Measurements from ENCODE around the gene RGS6.

The RGS6 gene

DNA sequence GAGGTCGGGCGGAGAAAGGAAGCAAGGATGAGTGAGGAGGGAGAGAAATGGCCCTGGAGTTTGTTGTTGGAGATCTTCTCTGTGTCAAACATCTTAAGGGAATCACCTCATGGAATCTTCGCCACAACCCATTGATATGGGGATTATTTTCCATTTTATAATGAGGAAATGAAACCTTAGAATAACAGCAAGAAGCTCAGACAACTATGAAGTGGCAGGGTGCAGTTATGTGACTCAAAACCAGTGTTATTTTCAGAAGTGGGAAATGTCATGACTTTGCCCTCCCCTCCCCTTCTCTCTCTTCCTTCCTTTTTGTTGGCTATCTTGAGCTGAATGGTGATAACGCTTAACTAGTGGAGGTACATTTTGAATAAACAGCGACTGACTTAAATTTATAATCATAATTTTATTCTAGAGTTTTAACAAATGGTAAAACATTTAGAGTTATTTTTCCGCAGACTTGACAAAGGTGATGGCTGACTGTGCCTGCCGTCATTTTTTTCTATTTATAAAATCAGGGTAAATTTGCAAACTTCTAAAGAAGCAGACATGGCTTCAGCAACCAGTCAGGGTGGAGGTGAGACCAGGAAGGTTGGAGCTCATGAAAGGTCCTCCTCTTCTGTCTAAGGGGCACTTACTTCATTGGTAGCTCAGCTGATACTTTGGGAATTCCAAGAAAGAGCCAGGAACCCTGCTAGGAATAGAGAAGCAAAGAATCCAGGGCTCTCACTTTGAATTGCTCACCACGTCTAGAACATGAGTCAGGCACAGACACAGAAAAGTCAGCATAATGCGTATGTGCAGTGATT lies 232.4 kb downstream of the RGS6 start:
- no peak for DNase-seq (ENCODE audit: low read depth in 2 of 2)

DNA sequence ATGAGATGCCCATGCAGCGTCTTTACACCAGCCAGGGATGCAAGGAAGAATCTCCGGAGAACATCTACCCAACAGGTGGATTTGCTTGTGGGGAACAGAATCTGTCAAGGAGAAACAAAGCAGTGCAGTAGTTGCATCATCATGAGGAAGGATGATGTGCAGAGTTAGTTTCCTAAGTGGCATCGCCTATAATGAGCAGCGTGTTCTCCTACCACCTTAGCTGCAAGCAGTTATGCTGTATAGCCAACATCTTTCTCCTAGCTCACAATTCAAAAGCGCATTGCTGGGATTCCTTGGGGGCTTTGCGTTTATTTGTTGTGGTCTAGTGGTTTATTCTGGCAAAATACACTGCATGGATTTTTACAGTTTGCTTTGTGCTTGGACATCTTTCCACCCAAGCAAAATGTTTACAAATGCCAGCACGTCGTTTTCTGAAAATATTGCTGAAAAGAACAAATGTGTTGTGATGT lies 233.0 kb downstream of the RGS6 start:
- DNase-seq (ENCODE audit: low read depth in 2 of 2) = no peak

DNA sequence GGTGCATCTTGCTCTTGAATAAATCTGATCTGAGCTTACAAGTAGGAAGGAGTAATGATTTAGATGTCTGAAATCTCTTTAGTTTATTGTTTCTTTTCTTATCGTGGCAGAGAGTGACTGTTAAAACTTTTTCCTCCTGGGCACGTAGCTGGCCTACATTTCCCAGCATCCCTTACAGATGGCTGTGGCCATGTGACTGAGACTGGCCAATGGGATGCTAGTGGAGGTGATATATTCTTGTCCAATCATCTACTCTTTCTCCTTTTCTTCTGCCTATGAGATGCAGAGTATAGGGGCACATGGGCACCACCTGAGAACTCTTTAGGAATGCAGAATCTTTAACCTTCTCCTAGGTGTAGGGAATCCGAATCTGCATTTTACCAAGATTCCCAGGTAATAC lies 237.3 kb downstream of the RGS6 start:
- no peak for DNase-seq (ENCODE audit: low read depth in 2 of 2)

DNA sequence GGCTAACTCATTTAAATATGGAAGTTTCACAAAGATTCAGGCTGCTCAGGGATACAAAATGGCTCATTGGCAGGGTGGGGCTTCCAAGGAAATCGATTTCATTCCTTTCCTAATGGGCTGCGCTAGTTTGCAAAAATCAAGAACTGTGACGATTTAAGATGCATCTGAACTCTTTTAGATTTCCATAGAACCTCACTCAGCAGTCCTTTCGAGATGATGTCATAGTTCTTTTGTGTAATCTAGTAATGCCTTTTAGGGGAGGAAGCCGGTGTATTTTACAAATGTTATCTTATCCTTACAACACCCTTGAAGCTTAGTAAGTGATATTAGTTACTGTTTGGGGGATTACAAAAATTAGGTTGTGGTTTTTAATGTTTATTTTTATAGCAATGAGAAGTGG lies 239.8 kb downstream of the RGS6 start:
- no peak for DNase-seq (ENCODE audit: low read depth in 2 of 2)

DNA sequence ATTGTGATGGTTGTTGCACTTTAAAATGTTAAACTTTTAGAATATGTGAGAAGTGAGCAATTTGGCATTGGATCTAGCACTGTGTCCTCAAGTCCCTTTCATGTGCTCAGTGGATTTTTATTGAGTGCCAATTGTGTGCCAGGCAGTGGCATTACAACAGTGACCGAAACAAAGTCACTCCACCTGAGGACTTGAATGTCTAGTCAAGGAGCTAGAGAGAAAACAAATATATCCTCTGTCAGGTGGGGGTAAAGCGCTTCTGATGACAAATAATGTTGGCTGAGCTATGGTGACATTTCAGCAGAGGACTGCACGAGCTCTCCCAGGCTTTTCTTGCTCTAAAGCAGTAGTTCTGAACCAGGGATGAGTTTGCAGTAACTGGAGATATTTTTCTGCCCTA lies 240.4 kb downstream of the RGS6 start:
- no peak for DNase-seq (ENCODE audit: low read depth in 2 of 2)

DNA sequence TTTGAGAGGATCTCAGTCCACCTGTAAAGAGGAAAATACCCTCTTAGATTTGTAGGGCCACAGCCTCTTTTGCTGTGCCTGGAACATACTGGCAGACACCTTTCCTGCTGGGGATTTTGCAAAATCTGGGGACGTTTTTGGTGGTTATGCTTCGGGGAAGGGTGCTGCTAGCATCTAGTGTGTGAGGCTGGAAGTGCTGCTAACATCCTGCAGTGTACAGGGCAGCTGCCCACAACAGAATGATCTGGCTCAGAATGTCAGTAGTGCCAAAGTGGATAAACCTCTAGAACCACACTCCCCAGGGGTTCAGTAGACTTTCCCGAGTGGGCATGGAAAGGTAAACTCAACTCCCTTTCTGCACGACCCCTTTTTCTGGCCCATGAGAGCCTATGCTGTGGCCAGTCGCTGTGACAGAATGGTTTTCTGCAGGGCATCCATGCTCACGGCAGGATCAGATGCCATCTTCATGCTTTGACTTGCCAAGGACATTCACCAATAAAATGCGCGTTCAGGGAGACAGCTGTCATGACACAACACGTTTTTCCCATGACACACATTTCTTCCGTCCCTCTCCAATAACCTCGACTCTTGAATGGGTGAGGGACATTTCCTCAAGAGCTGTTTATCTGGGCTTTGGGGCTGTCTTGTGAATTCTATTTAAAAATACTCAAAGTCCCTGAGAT lies 240.9 kb downstream of the RGS6 start:
- DNase-seq (ENCODE audit: low read depth in 2 of 2) = no peak

DNA sequence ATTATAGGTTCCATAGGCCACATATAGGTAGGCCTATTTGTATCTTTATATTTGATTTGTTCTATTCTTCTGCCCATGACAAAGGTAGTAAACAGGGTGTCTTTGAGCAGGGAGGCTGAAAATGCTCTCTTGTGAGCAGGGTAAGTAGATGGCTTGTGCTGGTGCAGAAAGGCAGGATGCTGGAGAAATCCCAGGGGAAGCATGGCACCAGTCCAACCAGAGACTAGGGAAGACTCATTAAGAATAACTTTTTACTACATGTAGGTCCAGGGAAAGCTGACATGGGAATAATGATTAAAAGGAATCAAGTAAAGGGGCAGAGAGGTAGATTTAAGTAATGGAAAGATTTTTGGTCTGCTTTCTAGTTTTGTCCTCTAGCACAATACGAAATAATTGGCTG lies 245.0 kb downstream of the RGS6 start:
- DNase-seq (ENCODE audit: low read depth in 2 of 2) = no peak

DNA sequence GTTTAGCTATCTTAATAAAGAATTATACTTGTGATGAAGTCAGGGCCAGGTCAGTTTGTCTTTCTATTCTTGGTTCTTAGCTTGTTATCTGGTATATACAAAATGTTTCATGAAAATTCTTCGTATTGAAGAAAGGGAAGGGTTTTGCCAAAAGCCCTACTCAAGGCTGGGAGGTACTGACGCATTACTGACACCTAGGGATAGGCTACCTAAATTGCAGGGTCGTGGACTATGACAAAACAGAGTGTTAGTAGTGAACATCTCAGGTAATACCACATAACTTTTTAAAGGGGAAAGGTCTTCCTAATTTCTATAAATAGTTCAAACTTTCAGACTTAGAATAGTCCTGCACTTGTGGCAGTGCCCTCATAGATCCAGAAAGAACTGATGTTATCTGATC lies 246.3 kb downstream of the RGS6 start:
- DNase-seq (ENCODE audit: low read depth in 2 of 2) = no peak

DNA sequence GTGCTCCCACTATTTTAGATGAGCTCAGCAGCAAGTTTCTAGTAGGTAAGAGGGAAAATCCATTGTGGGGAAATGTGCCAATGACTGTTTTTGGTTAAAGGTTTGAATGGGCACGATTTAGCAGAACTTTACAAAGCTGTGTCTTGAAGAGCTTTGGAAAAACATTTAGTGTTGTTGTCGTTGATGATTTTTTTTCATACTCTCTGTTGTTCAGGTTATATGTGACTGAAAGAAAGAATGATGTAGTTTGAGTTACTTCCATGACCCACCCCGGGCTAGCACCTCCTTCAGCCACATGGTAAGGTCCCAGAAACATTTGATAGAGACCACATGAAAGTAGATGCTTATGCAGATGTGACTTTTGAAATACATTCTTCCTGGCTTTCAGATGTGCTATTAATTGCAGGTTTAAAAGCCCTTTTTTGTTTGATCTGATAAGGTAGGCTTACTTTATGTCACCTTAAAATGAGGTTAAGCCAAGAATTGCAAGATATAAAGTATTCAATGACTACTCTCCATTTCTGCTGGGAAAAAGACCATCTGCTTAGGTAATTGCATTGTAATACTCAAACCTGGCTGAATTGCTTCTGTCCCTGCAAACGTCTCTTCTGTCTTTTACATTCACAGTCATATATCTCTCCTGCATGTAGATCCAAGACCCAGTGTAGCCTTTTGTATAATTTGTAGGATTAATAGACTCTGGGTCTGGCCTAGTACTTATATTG lies 250.6 kb downstream of the RGS6 start:
- no peak for DNase-seq (ENCODE audit: low read depth in 2 of 2)

DNA sequence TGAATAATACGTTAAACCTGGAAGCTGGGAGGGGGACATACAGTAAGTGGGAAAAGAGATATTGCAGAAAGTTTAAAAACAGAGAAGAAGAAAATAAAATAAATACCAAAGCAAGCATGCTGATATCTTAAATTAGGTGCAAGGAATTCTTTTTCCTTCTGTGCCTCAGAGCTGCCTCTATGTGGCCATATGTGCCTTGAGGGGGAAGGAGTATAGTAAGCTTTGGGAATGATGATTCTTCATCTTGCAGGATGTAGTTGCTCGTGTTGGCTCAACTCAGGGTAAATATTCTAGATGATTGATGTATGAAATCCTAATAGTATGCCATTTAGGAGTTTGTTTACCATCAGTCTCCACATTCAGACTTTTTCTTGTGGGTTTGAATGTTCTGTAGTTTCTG lies 251.4 kb downstream of the RGS6 start:
- no peak for DNase-seq (ENCODE audit: low read depth in 2 of 2)

DNA sequence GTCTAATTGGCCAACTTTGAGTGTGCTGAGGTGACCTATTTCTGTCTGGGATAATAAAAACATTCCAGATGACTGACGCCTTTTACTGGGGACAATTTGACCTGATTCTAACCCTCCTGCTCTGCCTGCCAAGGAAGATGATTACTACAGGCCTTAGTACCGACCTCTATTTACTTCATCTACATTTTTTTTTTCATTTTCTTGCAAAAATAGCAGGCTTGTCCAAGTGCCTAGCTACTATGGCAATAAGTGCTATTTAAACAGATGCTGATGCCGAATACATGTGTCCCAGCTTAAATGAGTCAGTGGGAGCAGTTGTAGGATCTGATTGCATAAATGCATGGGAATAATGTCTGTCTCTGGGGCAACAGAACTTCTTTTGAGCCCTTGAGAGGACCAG lies 254.3 kb downstream of the RGS6 start:
- no peak for DNase-seq (ENCODE audit: low read depth in 2 of 2)

DNA sequence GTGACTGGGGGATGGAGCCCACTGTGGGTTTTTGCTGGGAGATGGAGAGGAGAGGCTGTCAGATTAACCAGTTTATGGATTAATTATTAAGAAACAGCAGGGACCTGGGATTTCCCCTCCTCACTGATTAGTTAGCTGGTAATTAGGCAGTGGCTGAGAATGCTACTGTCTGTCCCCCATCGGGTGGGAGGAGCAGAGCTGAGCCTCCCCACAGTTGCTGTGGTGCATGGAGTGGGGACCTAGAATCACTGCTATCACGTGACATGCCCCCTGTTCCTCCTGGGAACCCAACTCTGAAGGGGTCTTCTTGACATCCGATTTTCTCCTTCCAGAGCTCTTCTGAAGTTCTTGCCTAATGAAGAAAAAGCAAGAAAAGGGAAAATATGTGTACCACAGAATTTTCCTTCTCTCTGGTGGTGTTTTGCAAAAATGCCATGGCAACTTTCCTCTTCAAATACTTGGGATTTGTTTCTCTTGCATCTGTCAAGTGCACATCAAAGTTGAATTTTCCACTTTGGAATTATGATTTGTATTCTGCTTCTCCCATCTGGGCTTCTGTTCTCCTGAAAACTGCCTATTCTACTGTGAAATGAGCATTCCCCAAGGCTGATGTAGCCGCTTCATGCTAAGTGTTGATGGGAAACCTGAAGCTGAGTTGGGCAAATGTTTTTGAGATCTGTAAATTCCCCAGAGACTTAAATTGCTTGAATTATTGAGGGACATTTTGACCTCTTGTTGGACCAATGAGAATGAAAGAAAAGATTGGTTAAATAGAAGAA lies 264.2 kb downstream of the RGS6 start:
- no peak for DNase-seq (ENCODE audit: low read depth in 2 of 2)

DNA sequence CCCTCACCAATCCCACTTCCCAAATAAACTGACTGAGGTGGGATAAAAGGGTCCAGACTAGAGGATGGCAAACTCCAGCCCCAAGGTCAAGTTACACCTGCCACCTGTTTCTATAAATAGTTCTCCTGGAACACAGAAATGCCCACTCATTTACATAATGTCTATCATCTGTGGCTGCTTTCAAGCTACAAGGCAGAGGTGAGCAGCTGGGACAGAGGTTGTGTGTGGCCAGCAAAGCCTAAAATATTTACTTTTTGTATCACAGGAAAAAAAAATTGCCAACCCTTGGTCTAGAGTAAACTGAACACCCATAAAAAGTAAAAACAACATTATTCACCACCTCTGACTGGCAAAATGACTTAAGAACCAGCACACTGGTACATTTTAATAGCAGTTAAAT lies 269.4 kb downstream of the RGS6 start:
- no peak for DNase-seq (ENCODE audit: low read depth in 2 of 2)

DNA sequence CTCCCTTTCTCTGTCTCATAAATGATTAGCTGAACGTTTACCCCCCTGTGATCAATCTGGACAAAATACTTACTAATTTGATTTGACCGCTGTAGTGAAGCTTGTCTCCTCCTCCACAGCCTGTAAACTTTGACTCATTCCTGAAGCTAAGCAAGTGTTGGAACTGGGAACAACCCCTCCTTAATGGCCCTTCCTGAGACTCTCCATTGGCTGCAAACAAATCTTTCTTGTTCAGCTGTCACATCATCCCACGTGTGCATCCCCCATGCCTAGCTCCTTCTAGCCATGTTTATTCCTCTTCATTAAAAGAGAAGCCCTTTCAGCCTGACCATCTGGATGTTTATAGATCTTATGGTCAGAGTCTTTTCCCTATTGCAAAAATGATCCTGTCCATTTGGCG lies 281.2 kb downstream of the RGS6 start:
- DNase-seq (ENCODE audit: low read depth in 2 of 2) = no peak

DNA sequence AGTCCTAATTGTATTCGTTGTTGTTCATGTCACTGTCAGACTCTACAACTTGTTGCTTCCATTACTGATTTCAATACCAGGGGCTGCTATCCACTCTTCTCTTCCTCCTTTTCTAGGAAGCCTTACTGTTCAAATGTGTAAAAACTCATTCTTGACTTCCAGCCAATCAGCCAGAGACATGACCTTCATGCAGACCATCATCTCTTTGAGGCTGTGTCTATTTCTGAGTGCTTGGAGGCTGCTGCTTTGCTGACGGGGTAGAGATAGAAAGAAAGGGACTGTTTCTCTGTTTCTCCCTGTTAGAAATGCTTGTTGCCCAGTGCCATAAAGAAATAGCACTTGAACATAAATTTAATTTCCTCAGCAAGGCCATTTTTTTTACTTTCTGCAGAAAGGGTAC lies 282.9 kb downstream of the RGS6 start:
- no peak for DNase-seq (ENCODE audit: low read depth in 2 of 2)

DNA sequence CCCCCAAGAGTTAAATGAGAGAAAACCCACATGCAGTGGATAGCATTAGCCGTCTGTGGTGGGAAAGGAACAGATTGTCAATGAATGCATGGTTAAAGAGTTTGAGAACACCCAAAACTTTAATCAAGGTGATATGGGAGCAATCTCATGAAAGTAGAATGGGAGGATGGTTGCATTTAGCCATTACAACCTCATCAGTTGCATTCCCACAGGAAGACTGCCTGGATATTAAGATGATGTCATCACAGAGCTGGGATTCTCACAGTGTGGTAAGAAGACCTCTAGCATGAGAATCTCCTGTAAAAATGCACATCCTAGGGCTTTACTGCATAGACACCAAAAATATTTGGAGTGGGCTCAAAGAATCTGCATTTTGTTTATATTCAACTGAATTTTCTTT lies 284.9 kb downstream of the RGS6 start:
- no peak for DNase-seq (ENCODE audit: low read depth in 2 of 2)

DNA sequence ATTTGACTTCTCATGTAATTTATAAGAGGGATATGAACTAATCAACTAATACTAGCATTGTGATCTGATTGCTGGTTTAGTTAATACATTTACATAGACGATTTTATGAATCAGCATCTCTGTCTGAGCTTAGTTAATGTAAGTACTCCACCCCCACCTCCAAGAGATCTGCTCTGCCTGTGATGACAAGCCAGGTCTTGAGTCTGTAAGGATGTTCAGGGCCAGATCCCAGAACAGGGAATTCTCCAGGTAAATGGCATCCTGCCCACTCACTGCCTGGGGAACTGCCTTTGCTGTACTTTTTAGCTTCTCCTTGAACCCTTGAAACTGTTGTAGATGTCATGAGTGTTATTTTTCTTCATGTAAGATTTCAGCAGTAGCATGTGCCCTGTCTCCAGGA lies 289.8 kb downstream of the RGS6 start:
- DNase-seq (ENCODE audit: low read depth in 2 of 2) = no peak

DNA sequence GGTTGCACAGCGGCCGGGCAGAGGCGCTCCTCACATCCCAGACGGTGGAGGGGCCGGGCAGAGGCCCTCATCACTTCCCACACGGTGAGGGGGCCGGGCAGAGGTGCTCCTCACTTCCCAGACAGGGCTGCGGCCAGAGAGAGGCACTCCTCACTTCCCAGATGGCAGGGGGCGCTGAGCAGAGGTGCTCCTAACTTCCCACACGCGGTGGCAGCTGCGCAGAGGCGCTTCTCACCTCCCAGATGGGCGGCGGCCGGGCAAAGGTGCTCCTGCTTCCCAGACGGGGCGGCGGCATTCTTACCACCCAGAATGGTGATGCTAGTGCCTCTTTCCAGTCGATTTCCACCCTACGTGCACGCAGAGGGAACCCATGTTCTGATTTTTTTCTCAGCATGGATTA lies 304.4 kb downstream of the RGS6 start:
- DNase-seq (ENCODE audit: low read depth in 2 of 2) = no peak

DNA sequence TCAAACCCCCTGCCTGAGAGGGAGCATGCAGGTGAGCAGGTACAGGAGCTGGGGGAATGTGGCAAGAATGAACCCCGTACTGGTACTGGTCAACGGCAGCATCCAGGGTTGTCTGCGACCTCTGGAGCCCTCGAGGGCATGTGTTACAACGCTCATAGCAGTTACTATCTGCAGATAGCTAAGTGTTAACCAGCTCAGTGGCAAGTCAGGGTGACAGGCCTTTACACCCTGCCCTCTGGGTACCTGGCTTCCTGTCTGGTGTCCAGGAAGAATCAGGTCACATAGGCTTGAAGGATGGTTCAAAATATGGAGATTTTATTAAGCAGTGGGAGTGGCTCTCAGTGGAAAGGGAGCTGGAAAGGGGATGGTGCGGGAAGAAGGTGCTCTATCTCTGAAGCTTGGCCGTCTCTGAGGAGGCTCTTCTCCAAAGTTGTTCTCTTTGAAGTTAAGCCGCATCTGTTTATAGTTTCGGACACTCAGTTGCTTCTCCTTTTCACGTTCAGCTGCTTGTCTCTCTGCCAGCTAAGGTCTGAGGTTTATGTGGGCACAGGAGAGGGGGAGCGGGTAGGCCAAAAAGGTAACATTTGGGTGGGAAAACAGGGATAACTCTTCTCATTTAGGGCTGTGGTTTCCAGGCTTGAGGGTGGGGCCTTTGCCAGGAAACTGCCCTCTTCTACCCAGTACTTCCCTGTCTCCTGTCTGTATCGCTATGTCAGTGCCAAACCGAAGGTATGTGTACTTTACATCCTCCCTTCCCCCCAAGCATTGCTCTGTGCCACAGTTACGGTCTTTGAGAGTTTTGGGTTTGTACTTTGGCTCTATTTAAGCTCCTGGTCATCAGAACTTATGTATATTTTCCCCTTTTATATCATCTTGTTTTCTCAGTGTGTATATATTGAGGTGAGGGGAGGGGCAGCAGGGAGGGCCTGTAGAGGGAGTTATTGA lies 305.8 kb downstream of the RGS6 start:
- no peak for DNase-seq (ENCODE audit: low read depth in 2 of 2)

DNA sequence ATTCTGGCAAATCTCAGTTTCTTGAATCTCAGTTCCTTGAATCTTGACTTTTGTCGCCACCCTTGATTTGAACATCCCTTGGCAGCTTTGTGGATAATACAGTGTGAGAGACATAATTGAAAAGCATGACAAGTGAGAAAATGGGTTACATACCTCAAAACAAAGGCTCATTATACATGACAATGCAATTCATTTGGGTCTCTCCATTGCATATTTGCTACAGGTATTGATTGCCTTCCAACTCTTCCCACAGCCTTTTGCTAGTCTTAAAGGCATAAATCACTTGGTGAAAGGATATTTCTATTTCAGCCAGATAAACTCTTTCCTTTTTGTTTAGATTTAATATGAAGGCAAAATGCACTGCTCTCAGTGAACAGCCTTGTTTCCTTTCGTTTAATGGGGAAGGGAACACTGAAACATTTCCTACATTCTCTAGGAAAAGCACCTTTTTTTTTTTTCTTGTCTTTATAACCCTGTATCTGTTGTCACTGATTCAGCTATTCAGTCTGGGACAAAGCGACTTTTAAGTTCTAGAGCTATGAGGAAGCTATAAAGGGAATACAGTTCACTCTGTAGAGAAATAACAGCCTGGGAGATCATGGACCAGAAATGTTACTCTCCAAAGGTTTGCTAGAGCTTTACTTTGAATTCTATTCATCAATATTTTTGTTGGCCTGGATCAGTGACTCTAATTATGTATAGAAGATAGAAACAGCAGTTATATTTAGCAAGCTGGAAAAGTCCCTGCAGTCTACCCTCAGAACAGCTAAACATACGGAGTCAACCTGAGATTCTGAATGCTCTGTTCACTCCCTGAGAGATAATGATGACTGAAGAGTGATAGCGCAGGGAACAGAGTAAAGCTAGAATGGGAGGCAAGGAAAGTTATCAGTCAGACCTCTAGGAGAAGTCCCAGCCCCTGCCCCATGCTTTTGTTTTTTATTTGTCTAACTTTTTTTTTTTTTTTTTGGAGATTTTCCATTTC lies 311.4 kb downstream of the RGS6 start:
- DNase-seq (ENCODE audit: low read depth in 2 of 2) = no peak
